ENCODE measurements around the gene KIAA1958.

The KIAA1958 gene

DNA sequence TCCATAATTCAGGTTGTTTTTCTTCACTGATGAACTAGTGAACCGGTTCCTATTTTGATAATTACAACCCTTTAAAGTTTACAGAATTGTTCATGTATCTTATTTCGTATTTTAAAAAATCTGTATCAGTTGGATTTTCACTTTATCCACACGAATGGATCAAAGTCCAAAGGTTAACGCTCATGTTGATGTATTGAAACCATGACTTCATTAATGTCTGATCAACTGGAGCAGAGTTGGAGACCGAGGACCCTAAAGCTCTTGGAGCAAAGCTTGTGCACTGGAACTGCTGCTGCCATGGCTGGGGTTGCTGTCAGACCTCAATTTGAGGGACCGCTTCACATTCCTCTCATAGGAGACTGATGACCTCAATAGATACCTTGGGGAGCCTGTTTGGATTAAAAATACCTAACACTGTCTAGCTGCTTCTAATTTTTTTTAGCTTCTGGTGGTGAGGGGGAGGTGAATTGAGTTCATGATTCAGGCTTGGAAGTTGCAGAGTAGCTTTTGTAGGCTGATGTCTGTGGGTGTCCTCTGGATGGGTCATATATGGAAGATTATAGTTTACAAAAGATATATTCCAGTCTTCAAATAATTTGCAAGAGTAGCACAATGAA, 45.1 kb downstream of the KIAA1958 start:
- CTCF ChIA-PET, result no interaction called here
- TF ChIP-seq FOXK2 (IDR thresholded peaks at IDR 0.05) (no peak), LEF1 (IDR thresholded peaks at IDR 0.05; ENCODE audit: borderline replicate concordance) (no peak), FOXA1 (IDR thresholded peaks at IDR 0.05) (no peak), TARDBP (IDR thresholded peaks at IDR 0.05) (no peak), ELF4 (IDR thresholded peaks at IDR 0.05) (no peak), CTBP1 (IDR thresholded peaks at IDR 0.05; ENCODE audit: borderline replicate concordance) (no peak), BHLHE40 (IDR thresholded peaks at IDR 0.05; ENCODE audit: borderline replicate concordance) (no peak), NFRKB (IDR thresholded peaks at IDR 0.05) (no peak), HDGF (IDR thresholded peaks at IDR 0.05; ENCODE audit: borderline replicate concordance) (no peak), SUZ12 (IDR thresholded peaks at IDR 0.05) (no peak), ZNF384 (IDR thresholded peaks at IDR 0.05) (no peak), SP1 (IDR thresholded peaks at IDR 0.05) (no peak), FOXM1 (IDR thresholded peaks at IDR 0.05; ENCODE audit: borderline replicate concordance) (no peak), L3MBTL2 (conservative IDR thresholded peaks at IDR 0.05) (no peak), ARNT (IDR thresholded peaks at IDR 0.05) (no peak)
- TF ChIP-seq, protein P1, sequence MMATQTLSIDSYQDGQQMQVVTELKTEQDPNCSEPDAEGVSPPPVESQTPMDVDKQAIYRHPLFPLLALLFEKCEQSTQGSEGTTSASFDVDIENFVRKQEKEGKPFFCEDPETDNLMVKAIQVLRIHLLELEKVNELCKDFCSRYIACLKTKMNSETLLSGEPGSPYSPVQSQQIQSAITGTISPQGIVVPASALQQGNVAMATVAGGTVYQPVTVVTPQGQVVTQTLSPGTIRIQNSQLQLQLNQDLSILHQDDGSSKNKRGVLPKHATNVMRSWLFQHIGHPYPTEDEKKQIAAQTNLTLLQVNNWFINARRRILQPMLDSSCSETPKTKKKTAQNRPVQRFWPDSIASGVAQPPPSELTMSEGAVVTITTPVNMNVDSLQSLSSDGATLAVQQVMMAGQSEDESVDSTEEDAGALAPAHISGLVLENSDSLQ (IDR thresholded peaks at IDR 0.05), result no peak
- no peak for DNase-seq (ENCODE audit: extremely low spot score)
- POLR2A ChIA-PET, result no interaction called here

DNA sequence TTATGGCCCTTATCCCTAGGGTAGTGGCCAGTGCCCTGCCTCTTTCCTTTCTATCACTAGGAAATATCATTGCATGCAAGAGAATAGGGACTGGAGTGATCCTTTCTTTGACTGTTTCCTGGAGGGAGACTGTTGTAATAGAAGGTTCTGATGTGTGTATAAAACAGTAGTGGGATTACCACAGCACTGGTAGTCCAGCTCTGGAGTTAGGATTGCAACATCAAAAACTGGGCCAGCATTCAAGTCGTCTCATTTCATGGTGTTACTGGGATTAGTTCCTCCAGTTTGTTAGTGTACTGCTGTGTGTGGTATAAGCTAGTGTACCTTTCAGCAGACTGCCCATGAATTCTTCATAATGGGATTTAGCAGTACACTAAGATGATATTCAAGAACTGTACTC, 45.8 kb downstream of the KIAA1958 start:
- ChIA-PET CTCF (no interaction called here), POLR2A (no interaction called here)
- no peak for TF ChIP-seq HDGF (IDR thresholded peaks at IDR 0.05; ENCODE audit: borderline replicate concordance)
- TF ChIP-seq LEF1 (IDR thresholded peaks at IDR 0.05; ENCODE audit: borderline replicate concordance), result no peak
- TF ChIP-seq, protein P1 (IDR thresholded peaks at IDR 0.05), result no peak
- TF ChIP-seq ELF4 (IDR thresholded peaks at IDR 0.05), result no peak
- no peak for TF ChIP-seq BHLHE40 (IDR thresholded peaks at IDR 0.05; ENCODE audit: borderline replicate concordance)
- TF ChIP-seq FOXK2 (IDR thresholded peaks at IDR 0.05), result no peak
- no peak for TF ChIP-seq SP1 (IDR thresholded peaks at IDR 0.05)
- TF ChIP-seq SUZ12 (IDR thresholded peaks at IDR 0.05), result no peak
- no peak for TF ChIP-seq ZNF384 (IDR thresholded peaks at IDR 0.05)
- no peak for TF ChIP-seq L3MBTL2 (conservative IDR thresholded peaks at IDR 0.05)
- TF ChIP-seq NFRKB (IDR thresholded peaks at IDR 0.05), result no peak
- TF ChIP-seq CTBP1 (IDR thresholded peaks at IDR 0.05; ENCODE audit: borderline replicate concordance), result no peak
- TF ChIP-seq FOXM1 (IDR thresholded peaks at IDR 0.05; ENCODE audit: borderline replicate concordance), result no peak
- no peak for TF ChIP-seq TARDBP (IDR thresholded peaks at IDR 0.05)
- no peak for TF ChIP-seq ARNT (IDR thresholded peaks at IDR 0.05)
- no peak for DNase-seq (ENCODE audit: extremely low spot score)

DNA sequence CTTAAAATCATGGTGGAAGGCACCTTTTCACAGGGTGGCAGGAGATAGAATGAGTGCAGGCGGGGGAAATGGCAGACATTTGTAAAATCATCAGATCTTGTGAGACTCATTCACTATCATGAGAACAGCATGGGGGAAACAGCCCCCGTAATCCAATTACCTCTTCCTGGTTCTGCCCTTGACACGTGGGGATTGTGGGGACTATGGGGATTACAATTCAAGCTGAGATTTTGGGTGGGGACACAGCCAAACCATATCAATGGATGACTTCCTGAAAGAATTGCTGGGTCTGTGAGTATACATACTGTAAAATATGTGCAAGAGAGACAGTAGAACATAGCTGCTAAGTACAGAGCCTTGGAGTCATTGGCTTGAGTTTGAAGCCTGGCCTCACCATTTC, 47.0 kb downstream of the KIAA1958 start:
- DNase-seq (ENCODE audit: extremely low spot score), result no peak
- ChIA-PET CTCF (no interaction called here), POLR2A (no interaction called here)
- TF ChIP-seq FOXA1 (IDR thresholded peaks at IDR 0.05) (no peak), FOXK2 (IDR thresholded peaks at IDR 0.05) (no peak), L3MBTL2 (conservative IDR thresholded peaks at IDR 0.05) (no peak), FOXM1 (IDR thresholded peaks at IDR 0.05; ENCODE audit: borderline replicate concordance) (no peak), ARNT (IDR thresholded peaks at IDR 0.05) (no peak), ZNF384 (IDR thresholded peaks at IDR 0.05) (no peak), LEF1 (IDR thresholded peaks at IDR 0.05; ENCODE audit: borderline replicate concordance) (no peak), CTBP1 (IDR thresholded peaks at IDR 0.05; ENCODE audit: borderline replicate concordance) (no peak), SP1 (IDR thresholded peaks at IDR 0.05) (no peak), HDGF (IDR thresholded peaks at IDR 0.05; ENCODE audit: borderline replicate concordance) (no peak), TARDBP (IDR thresholded peaks at IDR 0.05) (no peak), ELF4 (IDR thresholded peaks at IDR 0.05) (no peak), SUZ12 (IDR thresholded peaks at IDR 0.05) (no peak), NFRKB (IDR thresholded peaks at IDR 0.05) (no peak), BHLHE40 (IDR thresholded peaks at IDR 0.05; ENCODE audit: borderline replicate concordance) (no peak)
- TF ChIP-seq, protein P1 (IDR thresholded peaks at IDR 0.05), result no peak

DNA sequence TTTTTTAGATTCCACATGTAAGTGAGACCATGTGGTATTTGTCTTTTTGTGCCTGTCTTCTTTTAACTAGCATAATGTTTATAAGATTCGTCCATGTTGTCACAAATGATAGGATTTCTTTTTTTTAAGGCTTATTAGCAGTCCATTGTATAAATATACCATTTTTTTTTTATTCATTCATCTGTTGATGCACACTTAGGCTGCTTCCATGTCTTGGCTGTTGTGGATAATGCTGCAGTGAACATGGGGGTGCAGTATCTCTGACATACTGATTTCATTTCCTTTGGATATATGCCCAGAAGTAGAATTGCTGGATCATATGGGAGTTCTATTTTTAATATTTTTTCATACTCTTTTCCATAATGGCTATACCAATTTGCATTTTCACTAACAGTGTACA, 48.7 kb downstream of the KIAA1958 start:
- ChIA-PET CTCF (no interaction called here), POLR2A (no interaction called here)
- TF ChIP-seq NFRKB (IDR thresholded peaks at IDR 0.05) (no peak), ELF4 (IDR thresholded peaks at IDR 0.05) (no peak), FOXM1 (IDR thresholded peaks at IDR 0.05; ENCODE audit: borderline replicate concordance) (no peak), L3MBTL2 (conservative IDR thresholded peaks at IDR 0.05) (no peak)
- no peak for DNase-seq (ENCODE audit: extremely low spot score)

DNA sequence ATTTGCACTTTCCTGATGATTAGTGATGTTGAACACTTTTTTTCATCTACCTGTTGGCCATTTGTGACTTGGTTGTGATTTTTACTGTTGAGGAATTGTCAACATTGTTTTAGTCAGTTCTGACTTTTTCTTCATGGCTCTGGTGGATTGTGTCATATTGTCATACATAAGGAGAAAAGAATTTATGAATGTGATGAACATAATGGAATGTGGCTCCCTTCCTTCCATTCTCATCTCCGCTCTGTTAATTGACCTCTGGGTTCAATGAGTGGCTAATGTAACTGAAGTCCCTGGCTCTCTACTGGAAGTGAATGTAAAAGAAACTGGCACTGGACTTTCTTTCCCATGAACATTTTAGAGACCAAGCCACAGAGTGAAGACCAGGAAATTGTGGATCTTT, 49.2 kb downstream of the KIAA1958 start:
- no peak for TF ChIP-seq FOXM1 (IDR thresholded peaks at IDR 0.05; ENCODE audit: borderline replicate concordance)
- TF ChIP-seq FOXA1 (IDR thresholded peaks at IDR 0.05), result no peak
- no peak for TF ChIP-seq NFRKB (IDR thresholded peaks at IDR 0.05)
- ChIA-PET POLR2A (no interaction called here), CTCF (no interaction called here)
- DNase-seq (ENCODE audit: extremely low spot score), result no peak

DNA sequence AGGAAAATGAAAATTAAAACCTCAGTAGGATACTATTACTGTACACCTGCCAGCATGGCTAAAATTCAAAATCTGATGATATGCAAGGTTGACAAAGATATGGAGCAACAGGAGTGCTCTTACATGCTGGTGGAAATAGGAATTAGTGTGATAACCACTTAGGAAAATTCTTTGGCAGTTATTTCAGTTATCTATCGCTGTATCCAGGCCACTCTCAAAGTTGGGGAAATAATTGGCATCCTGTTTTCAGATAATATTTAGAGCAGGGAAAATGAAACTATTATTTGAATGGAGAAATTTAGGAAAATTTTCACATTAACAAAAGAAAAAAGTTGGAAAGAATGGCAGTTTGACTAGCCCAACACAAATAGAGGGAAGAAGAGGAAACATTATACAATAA, 50.9 kb downstream of the KIAA1958 start:
- TF ChIP-seq ZNF384 (IDR thresholded peaks at IDR 0.05) (no peak), CTBP1 (IDR thresholded peaks at IDR 0.05; ENCODE audit: borderline replicate concordance) (no peak), FOXM1 (IDR thresholded peaks at IDR 0.05; ENCODE audit: borderline replicate concordance) (no peak), L3MBTL2 (conservative IDR thresholded peaks at IDR 0.05) (no peak), ARNT (IDR thresholded peaks at IDR 0.05) (no peak), SP1 (IDR thresholded peaks at IDR 0.05) (no peak), NFRKB (IDR thresholded peaks at IDR 0.05) (no peak), ELF4 (IDR thresholded peaks at IDR 0.05) (no peak), LEF1 (IDR thresholded peaks at IDR 0.05; ENCODE audit: borderline replicate concordance) (no peak), BHLHE40 (IDR thresholded peaks at IDR 0.05; ENCODE audit: borderline replicate concordance) (no peak), SUZ12 (IDR thresholded peaks at IDR 0.05) (no peak), TARDBP (IDR thresholded peaks at IDR 0.05) (no peak), FOXA1 (IDR thresholded peaks at IDR 0.05) (no peak), FOXK2 (IDR thresholded peaks at IDR 0.05) (no peak), HDGF (IDR thresholded peaks at IDR 0.05; ENCODE audit: borderline replicate concordance) (no peak)
- TF ChIP-seq, protein P1 (IDR thresholded peaks at IDR 0.05), result no peak
- CTCF ChIA-PET, result no interaction called here
- POLR2A ChIA-PET, result no interaction called here
- no peak for DNase-seq (ENCODE audit: extremely low spot score)
